NCI-H1092 treated with DMSO at 0.1 percent for 48 hours (cell line): ENCODE results near the gene DLAT.
"Not testable (repeated sequence)": the region's sequence is repeated elsewhere in the genome, so short reads cannot be mapped to it uniquely, and the experiment has no call there.

ENCODE experiments used
- DNase-seq: peaks from one replicate; lab custom pipeline; 2025; lab: John Stamatoyannopoulos, UW

DLAT gene

DNA sequence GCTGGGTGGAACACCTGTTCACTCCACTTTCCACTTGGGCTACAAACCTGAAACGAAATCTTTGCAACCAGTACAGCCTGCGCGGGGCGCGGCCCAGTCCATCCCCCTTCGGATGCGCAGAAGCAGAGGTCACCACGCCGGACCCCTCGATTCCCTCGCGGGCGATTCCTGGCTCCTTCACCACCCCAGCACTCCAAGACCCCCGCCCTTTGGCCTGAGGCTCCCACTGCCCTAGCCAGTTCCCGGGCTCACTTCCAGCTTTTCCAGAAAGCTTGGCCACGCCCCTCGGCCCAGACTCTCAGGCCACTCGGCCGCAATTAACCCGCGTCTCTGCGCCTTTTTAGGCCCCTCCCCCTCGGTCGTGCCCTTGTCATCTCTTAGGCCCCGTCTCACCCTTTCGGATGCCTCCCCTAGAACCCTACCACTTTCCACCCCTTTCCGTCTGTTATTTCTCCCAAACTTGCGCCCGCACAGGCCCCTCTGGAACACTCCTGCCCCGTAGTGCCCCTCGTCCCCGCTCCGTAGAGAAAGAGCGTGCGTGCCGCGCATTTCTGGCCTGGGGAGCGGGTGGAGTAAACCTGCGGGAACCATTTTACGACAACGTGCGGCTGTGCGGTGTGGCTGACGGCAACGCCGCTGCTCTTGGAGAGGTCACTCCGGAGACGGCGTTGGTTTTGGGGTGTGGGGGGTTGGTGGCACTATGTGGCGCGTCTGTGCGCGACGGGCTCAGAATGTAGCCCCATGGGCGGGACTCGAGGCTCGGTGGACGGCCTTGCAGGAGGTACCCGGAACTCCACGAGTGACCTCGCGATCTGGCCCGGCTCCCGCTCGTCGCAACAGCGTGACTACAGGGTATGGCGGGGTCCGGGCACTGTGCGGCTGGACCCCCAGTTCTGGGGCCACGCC lies at the start of gene DLAT:
TSS of gene DLAT (plus strand) at position 636 of the 906 bp plus-strand sequence. CDS start at position 701, 65 bp downstream.
- DNase-seq = peak; percentile 96

DNA sequence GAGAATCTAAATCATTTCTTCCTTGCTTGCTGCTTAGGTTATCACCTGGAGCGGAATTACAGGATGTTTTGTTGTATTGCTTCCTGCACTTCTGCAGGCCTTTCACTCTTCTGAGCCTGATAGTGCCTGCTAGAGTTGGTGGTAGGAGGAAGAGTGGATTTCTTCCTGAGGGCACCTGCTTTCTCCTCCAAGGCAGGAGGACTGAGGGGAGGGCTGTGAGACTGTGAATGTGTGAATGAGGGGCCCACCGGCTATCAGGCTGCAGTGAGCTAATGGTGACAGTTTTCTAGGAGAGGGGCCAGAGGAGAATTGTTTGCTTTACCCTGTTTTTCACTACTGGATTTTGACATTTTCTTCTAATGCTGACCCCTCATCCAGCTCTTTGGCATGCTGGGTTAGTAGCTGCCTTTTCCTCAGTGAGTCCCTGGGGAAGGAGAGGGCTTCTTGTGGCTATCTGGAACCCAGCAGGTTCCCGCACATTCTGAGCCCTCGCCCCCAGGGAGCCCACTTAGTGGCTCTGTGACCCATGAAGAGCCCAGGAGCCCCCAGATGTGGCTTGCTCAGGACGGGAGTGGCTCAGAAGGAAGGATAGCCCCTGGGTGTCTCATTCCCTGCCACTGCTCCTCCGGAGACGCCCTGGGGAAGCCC lies 49.0 kb upstream of the DLAT start:
- no peak for DNase-seq

DNA sequence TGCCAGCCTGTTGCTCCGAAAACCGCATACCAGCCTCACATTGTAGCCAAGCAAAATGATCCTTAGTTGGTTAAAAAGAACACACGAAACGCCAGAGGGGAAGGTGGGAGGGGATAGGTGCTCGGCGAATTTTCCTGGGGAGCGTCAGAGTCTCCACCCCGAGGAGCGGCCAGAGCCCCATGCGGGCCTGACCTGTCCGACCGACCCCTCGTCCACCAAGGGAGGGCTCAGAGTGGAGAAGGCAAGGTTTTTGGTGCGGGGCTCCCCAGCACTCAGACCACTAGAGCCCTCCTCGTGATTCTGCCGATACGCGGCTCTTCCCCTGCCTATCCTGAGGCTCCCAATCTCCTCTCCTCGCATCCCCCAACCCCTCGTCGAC lies 48.5 kb upstream of the DLAT start:
- peak; percentile 51 for DNase-seq

DNA sequence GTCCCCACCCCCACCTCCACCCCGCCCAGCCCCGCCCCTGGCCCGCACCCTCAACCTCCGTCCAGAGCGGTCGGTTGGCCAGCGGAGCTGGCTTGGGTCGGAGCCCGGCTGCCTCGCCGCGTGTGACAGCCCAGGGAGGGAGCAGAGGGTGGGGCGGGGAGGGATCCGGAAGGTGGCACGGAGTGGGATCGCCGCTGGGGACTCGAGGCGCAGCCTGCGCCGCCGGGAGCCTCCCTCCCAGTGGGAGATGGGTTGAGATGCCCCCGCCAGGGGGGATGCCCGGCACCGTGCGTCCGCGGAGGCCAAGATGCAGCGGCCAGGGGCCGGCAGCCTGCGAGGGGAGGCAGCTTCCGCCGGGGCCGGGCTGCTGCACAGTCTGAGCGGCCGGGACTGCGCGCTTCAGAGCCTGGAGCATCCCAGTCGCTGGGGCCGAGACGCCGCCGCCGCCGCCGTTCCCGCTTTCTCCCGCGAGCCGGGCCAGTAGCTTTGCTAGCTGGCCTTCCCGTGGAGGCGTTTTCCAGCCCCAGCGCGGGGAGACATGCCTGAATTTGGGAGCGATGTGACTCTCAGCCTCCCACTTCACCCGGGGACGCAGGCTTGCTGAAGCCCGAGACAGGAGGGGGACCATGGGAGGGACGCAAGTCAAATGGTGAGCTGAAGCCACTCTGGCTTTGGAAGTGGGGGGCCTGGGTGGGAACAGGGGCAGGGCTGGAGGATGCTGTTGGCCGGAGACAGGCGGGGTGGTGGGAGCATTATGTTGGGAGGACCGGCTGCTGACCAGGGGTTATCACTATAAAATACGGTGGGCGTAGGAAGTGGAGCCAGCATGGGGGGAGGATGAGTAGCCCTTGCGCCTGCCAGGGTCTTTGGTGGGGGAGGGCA lies 47.8 kb upstream of the DLAT start:
- DNase-seq = peak; percentile 73

DNA sequence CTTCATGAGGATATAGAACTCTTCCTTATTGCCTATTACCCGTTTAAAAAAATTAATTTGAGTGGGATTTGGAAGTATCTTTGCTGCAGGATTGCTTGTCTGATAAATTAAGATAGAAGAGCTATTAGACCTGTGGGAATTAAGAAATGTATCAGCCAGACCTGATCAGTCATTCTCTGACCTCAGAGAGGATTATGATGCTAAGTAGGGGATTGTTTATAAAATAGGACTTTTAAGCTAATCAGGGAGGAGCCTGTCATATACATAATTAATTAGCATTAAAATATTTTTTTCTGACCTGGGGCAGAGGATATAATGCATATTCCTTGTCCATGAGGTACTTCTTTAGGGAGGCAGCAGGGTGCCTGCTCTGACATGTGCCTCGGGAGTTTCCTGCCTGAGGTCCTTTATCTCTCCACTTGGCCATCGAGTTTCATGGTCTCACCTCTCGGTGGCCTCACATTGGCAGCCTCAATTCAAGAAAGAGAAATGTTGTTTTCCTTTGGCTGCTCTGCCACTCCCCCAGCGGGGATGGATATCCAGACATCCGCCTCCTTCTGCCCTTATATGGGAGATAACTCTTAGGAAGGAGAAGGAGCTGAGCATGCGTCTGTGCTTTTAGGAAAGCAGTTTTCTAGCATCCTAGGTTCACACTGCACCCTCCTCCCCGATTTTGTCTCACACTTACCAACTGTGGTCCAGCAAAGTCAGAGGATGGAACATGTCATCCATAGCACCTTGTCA lies 47.0 kb upstream of the DLAT start:
- DNase-seq = peak; percentile 51

DNA sequence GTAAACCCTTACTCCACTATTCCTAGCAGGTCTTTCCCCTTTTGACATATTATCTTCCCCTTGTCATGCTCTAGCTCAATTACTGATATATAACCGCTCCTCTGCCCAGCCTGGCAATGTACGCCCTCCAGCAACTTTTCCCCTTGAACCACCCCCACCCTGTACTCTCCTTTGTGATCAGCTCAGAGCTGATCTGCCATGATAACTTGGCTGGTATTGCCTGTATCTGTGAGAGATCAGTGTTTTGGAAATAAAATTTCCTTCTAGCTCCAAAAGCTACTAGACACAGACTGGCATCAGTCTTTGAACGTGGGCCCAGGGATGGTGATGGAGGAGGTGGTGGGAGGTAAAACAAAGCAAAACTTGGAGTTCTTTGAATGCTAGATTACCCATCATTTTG lies 45.1 kb upstream of the DLAT start:
- no peak for DNase-seq

DNA sequence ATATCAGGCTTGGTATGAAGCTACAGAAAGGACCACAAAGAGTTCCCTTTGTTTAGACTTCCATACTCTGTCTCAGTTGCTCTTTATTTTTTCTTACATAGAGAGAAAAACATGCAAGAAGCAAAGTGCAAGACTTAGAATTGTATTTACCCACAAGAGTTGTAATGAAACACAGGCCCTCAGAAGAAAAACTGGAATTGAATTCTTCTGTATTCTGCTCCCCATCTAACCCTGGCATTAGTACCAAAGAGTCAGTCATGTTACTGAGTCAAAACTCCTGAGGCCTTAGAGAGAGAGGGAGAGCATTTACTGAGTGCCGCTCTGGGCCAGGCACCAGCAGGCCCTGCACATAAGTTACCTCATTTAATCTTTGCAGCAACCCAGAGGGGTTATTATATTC lies 43.9 kb upstream of the DLAT start:
- no peak for DNase-seq

DNA sequence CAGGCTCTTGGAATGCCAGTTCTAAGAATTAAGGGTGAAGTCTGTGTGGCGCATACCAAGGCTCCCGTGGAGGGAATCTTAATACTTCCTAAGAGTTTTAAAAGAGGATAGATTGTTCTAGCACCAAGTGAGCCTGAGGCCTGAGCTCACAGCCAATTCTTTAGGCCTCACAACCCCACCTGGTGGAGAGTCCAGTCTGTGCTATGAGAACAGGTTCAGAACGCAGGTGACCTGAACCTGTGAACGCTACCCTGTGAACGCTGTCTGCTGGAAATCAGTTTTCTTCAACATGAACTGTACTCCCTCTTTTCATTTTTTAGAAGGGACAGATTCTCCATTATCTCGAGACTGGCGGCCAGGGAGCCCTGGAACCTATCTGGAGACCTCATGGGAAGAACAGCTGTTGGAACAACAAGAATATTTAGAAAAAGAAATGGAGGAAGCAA lies 43.2 kb upstream of the DLAT start:
- DNase-seq = peak; percentile 57

DNA sequence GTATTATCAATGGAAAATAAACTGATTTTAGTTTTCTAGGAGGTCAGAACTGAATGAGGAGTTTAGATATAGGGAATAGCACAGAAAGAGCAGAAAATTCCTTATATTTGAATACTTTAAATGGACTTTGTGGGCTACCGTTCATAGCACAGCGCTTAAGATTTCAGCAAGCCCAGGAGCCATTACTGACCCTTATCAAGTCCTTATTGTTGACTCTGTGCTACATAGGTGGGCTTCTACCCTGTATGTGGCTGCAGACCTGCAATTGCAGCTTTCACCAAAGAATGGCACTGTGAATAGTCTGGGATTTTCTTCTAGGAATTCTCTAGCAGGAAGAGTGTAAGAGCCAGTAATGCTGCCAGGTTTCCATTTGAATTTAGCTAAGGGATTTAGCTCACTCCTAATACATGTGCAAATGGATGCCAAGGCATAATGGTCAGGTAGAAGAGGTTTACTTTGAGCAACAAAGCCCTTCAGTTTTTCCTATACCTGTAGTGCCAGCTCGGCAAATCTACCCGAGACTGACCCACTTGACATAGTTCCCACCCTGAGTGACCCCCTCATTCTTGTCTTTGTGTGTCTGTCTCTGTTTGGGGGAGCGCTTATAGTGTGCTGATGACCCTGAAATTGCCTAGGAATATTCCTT lies 42.5 kb upstream of the DLAT start:
- no peak for DNase-seq

DNA sequence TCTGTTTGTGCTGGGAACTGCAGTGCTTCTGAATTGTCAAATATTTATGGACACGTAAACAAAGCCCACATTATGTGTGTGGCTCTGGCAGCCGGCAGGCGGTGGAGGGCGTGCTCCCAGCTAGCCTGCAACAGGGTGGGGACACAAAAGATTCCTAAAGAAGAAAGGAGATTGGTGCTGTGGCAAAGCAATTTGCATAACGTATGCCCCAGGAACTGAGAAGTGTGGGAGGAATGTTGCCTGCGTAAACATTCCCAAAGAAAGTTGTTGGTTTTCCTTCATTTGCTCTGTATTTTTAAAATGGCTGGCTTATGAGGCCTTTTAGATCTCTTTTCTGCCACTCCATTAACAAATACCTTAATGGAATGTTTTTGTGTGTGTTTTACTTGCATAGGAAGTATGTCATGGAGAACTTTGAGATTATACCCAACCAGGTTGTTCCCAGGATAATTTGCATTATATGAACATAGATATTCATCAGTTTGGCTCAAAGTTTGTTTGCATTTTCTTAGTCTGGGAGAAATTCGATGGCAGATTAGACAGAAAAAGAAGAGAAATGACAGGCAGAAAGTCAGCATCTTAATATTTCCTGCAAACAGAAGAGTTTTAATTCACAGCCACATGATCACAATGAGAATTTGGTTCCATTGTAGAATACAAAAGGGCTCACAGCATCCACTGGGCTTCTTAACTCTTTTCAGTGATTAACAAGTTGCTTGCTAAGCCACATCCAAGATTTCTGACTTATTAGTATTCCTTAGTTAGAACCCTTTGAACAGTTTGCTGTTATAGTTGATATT lies 41.8 kb upstream of the DLAT start:
- no peak for DNase-seq

DNA sequence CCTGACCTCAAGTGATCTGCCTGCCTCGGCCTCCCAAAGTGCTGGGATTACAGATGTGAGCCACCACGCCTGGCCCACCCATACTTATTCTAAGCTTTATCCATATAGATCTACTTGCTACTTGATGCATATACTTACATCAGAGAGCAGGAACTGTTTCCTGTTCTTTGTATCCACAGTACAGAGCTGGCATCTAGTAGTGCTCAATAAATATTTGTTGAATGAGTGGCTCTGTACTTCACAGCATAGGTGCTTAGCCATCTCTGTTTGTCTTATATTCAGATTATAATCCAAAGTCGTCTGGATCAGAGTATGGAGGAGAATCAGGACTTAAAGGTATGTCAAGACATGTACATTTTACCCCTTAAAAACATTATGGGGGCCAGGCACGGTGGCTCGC lies 38.6 kb upstream of the DLAT start:
- DNase-seq = no peak

DNA sequence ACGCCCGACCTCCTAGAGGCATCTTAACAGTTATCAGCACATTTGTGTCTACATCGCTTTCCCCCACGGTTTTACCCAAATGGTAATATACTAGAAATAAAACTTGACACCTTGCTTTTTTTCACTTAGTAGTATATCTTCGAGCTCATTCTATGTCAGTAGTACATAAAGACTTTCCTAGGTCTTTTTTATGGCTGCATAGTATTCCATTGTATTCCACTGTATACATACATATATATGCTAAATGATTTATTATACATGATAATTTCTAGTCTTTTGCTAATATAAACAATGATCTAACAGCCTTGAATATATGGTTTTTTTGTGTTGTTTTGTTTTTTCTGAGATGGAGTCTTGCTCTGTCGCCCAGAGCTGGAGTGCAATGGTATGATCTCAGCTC lies 34.8 kb upstream of the DLAT start:
- no peak for DNase-seq

DNA sequence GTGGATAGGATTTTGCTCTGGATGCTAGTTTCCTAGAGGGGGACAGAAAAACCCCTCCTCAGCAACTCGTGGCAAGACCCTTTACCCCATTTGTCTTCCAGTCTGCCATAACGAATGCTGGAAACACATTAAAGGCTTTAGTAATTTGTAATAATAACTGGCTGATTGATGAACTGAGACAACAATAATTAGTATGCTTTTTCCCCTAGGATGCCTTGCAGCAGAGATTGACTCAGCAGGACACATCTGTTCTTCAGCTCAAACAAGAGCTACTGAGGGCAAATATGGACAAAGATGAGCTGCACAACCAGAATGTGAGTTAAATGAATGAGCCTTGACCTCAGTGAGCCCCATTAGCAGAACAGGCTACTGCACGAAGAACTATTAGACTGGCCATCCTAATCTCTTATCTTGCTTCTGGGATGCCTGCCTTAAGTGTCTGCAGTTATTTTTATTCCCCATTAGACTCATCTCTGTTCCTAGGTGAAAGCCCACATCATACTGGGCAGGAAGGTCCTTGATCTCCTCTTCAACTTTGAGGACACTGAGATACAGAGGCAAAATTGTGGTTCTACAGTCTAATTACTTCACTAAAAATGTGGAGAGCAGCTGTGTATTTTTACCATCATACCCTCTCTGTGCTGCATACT lies 32.9 kb upstream of the DLAT start:
- no peak for DNase-seq

DNA sequence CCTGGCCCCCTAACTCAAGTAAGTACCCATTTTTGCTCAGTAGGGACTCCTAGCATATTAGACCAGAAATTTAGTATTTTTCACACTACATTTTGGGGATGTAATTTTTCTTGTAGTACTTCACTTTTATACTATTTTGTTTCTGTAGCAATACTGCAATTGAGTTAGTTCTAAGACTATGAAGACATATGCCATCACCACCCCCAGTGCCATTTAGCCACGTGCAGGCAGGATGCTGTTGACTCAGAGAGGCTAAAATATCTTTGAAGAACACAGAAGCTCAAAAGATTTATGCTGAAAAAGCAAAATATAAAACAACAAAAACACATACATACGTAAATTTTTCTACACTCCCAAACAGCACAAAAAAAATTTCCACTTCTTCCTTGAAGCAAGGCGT lies 29.1 kb upstream of the DLAT start:
- DNase-seq = no peak

DNA sequence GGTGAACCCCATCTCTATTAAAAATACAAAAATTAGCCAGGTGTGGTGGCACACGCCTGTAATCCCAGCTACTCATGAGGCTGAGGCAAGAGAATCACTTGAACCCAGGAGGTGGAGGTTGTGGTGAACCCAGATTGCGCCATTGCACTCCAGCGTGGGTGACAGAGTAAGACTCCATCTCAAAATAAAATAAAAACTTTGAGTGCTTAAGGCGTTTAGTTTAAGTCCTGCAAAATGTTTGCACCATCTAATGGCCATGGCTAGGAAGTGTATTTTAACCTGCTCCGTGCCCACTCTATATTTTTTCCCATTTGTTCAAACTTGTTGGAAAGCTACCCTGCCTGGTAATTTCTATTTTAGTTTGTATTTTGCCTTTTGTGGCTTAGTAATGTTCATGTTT lies 28.5 kb upstream of the DLAT start:
- not testable (repeated sequence) for DNase-seq

DNA sequence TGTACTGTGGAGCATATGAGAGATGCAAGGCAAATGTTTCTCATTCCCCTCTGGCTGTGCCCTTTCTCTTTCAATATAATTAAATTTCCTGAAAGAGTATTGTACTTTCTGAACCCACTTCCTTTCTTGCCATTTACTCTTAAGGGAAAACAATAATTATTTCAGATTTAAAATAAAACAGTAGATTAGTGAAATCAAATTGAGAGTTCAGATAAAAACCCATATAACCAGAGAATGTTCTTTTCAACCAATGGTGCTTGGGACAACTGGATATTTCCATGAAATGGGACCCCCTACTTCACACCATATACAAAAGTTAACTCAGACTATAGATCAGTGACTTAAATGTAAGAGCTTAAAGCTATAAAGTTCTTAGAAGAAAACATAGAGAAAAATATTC lies 26.1 kb upstream of the DLAT start:
- DNase-seq = no peak

DNA sequence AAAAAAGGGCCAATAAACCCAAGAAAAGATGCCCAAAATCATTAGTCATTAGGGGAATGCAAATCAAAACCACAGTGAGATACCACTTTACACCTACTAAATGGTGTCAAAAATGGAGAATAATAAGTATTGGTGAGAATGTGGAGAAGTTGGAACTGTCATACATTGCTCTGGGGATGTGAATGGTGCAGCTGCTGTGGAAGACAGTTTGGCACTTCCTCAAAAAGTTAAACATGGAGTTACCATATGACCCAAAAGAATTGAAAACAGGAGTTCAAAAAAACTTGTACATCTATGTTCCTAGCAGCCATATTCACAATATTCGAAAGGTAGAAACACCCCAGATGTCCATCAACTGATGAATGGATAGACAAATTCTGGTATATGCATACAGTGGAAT lies 24.5 kb upstream of the DLAT start:
- no peak for DNase-seq

DNA sequence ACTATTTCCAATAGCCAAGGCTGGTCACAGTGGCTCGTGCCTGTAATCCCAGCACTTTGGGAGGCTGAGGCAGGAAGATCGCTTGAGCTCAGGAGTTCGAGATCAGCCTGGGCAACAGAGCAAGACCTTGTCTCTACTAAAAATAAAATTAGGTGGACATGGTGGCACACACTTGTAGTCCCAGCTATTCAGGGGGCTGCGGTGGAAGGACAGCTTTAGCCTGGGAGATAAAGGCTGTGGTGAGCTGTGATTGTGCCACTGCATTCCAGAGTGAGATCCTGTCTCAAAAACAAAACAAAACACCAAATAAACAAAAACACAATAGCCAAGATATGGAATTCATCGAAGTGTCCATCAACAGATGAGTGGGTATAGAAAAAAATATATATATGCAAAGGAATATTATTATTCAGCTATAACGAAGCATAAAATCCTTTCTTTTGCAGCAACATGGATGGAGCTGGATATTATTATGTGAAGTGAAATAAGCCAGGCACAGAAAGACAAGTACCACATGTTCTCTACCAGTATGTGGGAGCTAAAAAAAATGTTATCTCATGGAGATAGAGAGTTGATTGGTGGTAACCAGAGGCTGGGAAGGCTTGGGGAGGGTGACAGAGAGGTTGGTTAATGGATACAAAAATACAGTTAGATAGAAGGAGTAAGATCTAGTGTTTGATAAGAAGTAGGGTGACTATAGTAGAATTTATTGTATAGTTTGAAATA lies 22.6 kb upstream of the DLAT start:
- DNase-seq = no peak

DNA sequence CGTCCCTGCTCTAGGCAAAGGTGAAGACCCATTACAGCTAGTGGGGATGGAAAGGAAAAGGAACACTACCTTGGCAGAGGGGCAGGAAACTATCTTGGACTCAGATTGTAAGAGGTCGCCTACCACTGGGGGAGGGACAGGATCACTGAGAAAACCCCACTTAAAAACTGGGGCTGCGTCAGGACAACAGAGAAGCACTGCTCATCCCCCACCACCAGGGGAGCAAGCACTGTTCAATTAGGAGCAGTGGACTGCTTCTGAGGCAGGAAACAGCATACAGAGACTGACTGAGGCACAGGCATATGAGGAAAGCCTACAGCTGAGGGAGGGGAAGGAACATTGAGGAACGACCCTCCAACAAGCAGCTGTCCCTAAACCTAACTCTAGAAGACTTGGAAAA lies 20.8 kb upstream of the DLAT start:
- DNase-seq = no peak
